ENCODE results near the gene STT3B. TPM values are rescaled to one million over a fixed set of nuclear protein-coding genes. Genes with fewer than 3 reads are reported as not detected.

Gene STT3B
- total RNA-seq, 1 experiment from 2014 or later: 155 TPM

- DNase-seq: no peak
- Histone ChIP-seq H3K4me3 (no peak overlapping the region), H3K27ac (no peak overlapping the region), H3K4me1 (replicated peaks; ENCODE audit: insufficient read depth) (no peaks in the 10 kb centered on the region), H3K4me2 (no peak overlapping the region), H3F3A (ENCODE audit: insufficient read depth, low read depth) (no peaks in the 10 kb centered on the region), H4K20me1 (ENCODE audit: insufficient read depth) (0 out of 2 replicates have a peak, but pooled peaks cover 5% of the 10 kb centered on the region), H3K9me3 (ENCODE audit: insufficient read depth, low read depth) (no peaks in the 10 kb centered on the region), H3K9me2 (ENCODE audit: insufficient read depth) (no peaks in the 10 kb centered on the region), H3K36me3 (ENCODE audit: low read depth) (no peaks in the 10 kb centered on the region), H2AFZ (no peak overlapping the region), H3K27me3 (ENCODE audit: insufficient read depth, low read depth) (no peaks in the 10 kb centered on the region), H3K79me2 (ENCODE audit: low read depth) (peaks cover 45% of the 10 kb centered on the region)
- CTCF ChIA-PET: interaction anchor here (0.6 kb wide), 1 partner anchor 724 kb away, joined by 3 read pairs; no protein-coding TSS in a partner anchor
- POLR2A ChIA-PET (ENCODE audit: unreplicated experiment): no interaction called here
- intact Hi-C loops (cut with micrococcal nuclease; ENCODE audit: unreplicated experiment): no loop called here
- BruUV-seq (replicated peaks): no TSS peak
- TF ChIP-seq, protein P1, sequence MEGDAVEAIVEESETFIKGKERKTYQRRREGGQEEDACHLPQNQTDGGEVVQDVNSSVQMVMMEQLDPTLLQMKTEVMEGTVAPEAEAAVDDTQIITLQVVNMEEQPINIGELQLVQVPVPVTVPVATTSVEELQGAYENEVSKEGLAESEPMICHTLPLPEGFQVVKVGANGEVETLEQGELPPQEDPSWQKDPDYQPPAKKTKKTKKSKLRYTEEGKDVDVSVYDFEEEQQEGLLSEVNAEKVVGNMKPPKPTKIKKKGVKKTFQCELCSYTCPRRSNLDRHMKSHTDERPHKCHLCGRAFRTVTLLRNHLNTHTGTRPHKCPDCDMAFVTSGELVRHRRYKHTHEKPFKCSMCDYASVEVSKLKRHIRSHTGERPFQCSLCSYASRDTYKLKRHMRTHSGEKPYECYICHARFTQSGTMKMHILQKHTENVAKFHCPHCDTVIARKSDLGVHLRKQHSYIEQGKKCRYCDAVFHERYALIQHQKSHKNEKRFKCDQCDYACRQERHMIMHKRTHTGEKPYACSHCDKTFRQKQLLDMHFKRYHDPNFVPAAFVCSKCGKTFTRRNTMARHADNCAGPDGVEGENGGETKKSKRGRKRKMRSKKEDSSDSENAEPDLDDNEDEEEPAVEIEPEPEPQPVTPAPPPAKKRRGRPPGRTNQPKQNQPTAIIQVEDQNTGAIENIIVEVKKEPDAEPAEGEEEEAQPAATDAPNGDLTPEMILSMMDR (conservative IDR thresholded peaks at IDR 0.05): no peak
These were observed 43.8 kb downstream of the STT3B start for GRCh38 chr3:31576521-31576920.

DNA sequence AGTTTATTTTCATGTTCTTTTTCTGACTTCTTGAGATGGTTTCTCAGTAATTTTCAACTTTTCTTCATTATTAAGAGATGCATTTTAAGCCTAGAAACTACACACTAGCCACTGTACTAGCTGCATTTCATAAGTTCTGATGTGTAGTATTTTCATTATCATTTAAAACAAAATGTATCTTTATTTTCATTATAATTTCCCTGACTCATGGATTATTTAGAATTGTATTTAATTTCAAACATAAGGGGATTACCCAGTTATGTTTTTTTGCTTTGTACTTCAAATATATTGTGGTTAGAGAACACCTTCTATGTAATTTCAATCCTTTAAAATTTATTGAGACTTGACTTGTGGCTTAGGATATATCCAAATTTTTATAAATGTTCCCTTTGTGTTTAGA lies 44.5 kb downstream of the STT3B start:
- Histone ChIP-seq H3K9me2 (ENCODE audit: insufficient read depth) (no peaks in the 10 kb centered on the region), H4K20me1 (ENCODE audit: insufficient read depth) (0 out of 2 replicates have a peak, but pooled peaks cover 5% of the 10 kb centered on the region), H3K27ac (no peak overlapping the region), H2AFZ (no peak overlapping the region), H3K4me2 (no peak overlapping the region), H3K4me3 (no peak overlapping the region), H3K4me1 (replicated peaks; ENCODE audit: insufficient read depth) (no peaks in the 10 kb centered on the region), H3K27me3 (ENCODE audit: insufficient read depth, low read depth) (no peaks in the 10 kb centered on the region), H3K9me3 (ENCODE audit: insufficient read depth, low read depth) (no peaks in the 10 kb centered on the region), H3F3A (ENCODE audit: insufficient read depth, low read depth) (no peaks in the 10 kb centered on the region), H3K79me2 (ENCODE audit: low read depth) (peaks cover 48% of the 10 kb centered on the region), H3K36me3 (ENCODE audit: low read depth) (no peaks in the 10 kb centered on the region)
- CTCF ChIA-PET: interaction anchor here (0.6 kb wide), 1 partner anchor 725 kb away, joined by 3 read pairs; no protein-coding TSS in a partner anchor
- POLR2A ChIA-PET (ENCODE audit: unreplicated experiment): no interaction called here
- intact Hi-C loops (cut with micrococcal nuclease; ENCODE audit: unreplicated experiment): no loop called here
- DNase-seq: no peak
- TF ChIP-seq, protein P1 (conservative IDR thresholded peaks at IDR 0.05): no peak
- no peak for TF ChIP-seq EZH2 (IDR thresholded peaks at IDR 0.05; ENCODE audit: low read depth)
- BruUV-seq (replicated peaks): no TSS peak

- no peaks in the 10 kb centered on the region for H3K4me1 ChIP-seq (replicated peaks; ENCODE audit: insufficient read depth)
- no peaks in the 10 kb centered on the region for H3K27me3 ChIP-seq (ENCODE audit: insufficient read depth, low read depth)
- no peak overlapping the region for H3K4me3 ChIP-seq
- intact Hi-C loops (cut with micrococcal nuclease; ENCODE audit: unreplicated experiment): no loop called here
- no TSS peak for BruUV-seq (replicated peaks)
- no peaks in the 10 kb centered on the region for H3K9me2 ChIP-seq (ENCODE audit: insufficient read depth)
- TF ChIP-seq, protein P1 (conservative IDR thresholded peaks at IDR 0.05): no peak
- H2AFZ ChIP-seq: no peak overlapping the region
- no peak overlapping the region for H3K27ac ChIP-seq
- no peaks in the 10 kb centered on the region for H3K9me3 ChIP-seq (ENCODE audit: insufficient read depth, low read depth)
- POLR2A ChIA-PET (ENCODE audit: unreplicated experiment): interaction anchor here (0.9 kb wide), 1 partner anchor 13 kb away, joined by 13 read pairs; no protein-coding TSS in a partner anchor
- H3K79me2 ChIP-seq (ENCODE audit: low read depth): peaks cover 35% of the 10 kb centered on the region
- 0 out of 2 replicates have a peak, but pooled peaks cover 5% of the 10 kb centered on the region for H4K20me1 ChIP-seq (ENCODE audit: insufficient read depth)
- no peaks in the 10 kb centered on the region for H3K36me3 ChIP-seq (ENCODE audit: low read depth)
- DNase-seq: no peak
- CTCF ChIA-PET: no interaction called here
- H3K4me2 ChIP-seq: no peak overlapping the region
- H3F3A ChIP-seq (ENCODE audit: insufficient read depth, low read depth): no peaks in the 10 kb centered on the region
These were observed 47.1 kb downstream of the STT3B start for GRCh38 chr3:31579828-31580227.
